A673 (cell line): Measurements from ENCODE around the gene ZNF709.

Source experiments
- EZH2 ChIP-seq: fragments of 200-600 bp; sonication (generic); IDR thresholded peaks from 2 replicates; pipeline ENCODE4 v1.6.1; 2017; ENCODE audit warnings: borderline replicate concordance, low read depth, mild to moderate bottlenecking, mixed read lengths, antibody characterized with exemption, low read length; ENCODE audit not compliant: poor library complexity, severe bottlenecking
- TF ChIP-seq, protein P1 (sequence below): fragments of 300-800, 200-600 bp; sonication (generic); conservative IDR thresholded peaks from 2 replicates; pipeline ENCODE4 v1.5.1; 2017; ENCODE audit warnings: low read depth, mild to moderate bottlenecking, antibody characterized with exemption, low read length, moderate library complexity, mixed read lengths

DNA sequence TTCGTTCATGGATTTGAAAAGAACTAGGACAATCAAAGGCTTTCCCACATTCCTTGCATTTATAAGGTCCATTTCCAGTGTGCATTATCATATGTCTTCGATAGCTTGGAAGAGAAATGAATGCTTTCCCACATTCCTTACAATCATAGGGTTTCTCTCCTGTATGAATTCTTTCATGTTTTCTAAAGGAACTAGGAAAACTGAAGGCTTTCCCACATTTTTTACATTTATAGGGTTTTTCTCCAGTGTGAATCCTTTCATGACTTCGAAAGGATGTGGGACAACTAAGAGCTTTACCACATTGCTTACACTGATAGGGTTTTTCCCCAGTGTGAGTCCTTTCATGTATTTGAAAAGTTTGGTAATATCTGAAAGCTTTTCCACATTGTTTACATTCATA lies 19.8 kb downstream of the ZNF709 start:
- TF ChIP-seq, protein P1, sequence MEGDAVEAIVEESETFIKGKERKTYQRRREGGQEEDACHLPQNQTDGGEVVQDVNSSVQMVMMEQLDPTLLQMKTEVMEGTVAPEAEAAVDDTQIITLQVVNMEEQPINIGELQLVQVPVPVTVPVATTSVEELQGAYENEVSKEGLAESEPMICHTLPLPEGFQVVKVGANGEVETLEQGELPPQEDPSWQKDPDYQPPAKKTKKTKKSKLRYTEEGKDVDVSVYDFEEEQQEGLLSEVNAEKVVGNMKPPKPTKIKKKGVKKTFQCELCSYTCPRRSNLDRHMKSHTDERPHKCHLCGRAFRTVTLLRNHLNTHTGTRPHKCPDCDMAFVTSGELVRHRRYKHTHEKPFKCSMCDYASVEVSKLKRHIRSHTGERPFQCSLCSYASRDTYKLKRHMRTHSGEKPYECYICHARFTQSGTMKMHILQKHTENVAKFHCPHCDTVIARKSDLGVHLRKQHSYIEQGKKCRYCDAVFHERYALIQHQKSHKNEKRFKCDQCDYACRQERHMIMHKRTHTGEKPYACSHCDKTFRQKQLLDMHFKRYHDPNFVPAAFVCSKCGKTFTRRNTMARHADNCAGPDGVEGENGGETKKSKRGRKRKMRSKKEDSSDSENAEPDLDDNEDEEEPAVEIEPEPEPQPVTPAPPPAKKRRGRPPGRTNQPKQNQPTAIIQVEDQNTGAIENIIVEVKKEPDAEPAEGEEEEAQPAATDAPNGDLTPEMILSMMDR = no peak
- TF ChIP-seq EZH2 = no peak
